ENCODE data around the gene TBC1D19.

Gene TBC1D19

GRCh38 chr4:26803211-26803861, 219.5 kb downstream of the TBC1D19 start:
- no peaks in the 10 kb centered on the region for H3K9me2 ChIP-seq (replicated peaks; ENCODE audit: control insufficient read depth, low read length)
- no peak for TF ChIP-seq CTCF (IDR thresholded peaks at IDR 0.05; ENCODE audit: low read depth, low read length, poor library complexity, severe bottlenecking)
- no peak for TF ChIP-seq EZH2phosphoT487 (IDR thresholded peaks at IDR 0.05; ENCODE audit: borderline replicate concordance, low read length)
- no peaks in the 10 kb centered on the region for H3K79me2 ChIP-seq (ENCODE audit: control insufficient read depth, low read length)
- H3K36me3 ChIP-seq (ENCODE audit: control insufficient read depth, low read length), result no peaks in the 10 kb centered on the region
- H3K27me3 ChIP-seq (ENCODE audit: control insufficient read depth, low read length), result no peaks in the 10 kb centered on the region
- H3K27ac ChIP-seq (ENCODE audit: low read depth, low read length), result no peak overlapping the region
- H3F3A ChIP-seq (ENCODE audit: control insufficient read depth, insufficient read depth), result no peaks in the 10 kb centered on the region
- H3K4me1 ChIP-seq (ENCODE audit: control insufficient read depth, low read length), result peaks cover 21% of the 10 kb centered on the region
- no peaks in the 10 kb centered on the region; the same call in 1 of the 2 replicates for H3K9me3 ChIP-seq (ENCODE audit: control insufficient read depth, insufficient read depth, low read length)
- no peak overlapping the region for H3K4me3 ChIP-seq (ENCODE audit: low read length)
- H3K4me2 ChIP-seq (ENCODE audit: low read length), result no peak overlapping the region
- H4K20me1 ChIP-seq (ENCODE audit: control insufficient read depth, insufficient read depth, low read depth, low read length), result no peaks in the 10 kb centered on the region

DNA sequence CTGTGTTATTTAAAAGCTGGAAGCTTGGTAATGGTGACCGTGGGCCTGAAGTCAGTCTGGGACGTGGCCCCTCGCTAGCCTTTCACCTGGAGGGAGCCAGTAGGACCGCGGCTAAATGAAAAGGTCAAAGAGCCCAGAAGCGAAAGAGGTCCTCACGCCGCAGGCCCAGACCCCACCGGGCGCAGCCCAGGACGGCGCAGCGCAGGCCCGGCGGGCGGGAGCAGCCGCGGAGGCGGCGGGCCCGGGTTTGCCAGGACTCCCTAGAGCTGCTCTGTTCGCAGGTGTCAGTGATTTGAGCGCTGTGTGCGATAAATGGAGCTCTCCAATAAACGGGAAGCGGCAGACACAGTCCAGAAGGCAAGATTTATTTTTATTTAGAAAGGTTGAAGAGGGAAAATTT, 220.6 kb downstream of the TBC1D19 start:
- no peak overlapping the region for H3K4me2 ChIP-seq (ENCODE audit: low read length)

GRCh38 chr4:26804925-26805324, 221.0 kb downstream of the TBC1D19 start:
- Histone ChIP-seq H3K4me1 (ENCODE audit: control insufficient read depth, low read length) (peaks cover 21% of the 10 kb centered on the region), H3K9me2 (replicated peaks; ENCODE audit: control insufficient read depth, low read length) (no peaks in the 10 kb centered on the region), H3K27ac (ENCODE audit: low read depth, low read length) (no peak overlapping the region), H3K4me2 (ENCODE audit: low read length) (no peak overlapping the region), H3F3A (ENCODE audit: control insufficient read depth, insufficient read depth) (no peaks in the 10 kb centered on the region), H3K36me3 (ENCODE audit: control insufficient read depth, low read length) (no peaks in the 10 kb centered on the region), H3K9me3 (ENCODE audit: control insufficient read depth, insufficient read depth, low read length) (no peaks in the 10 kb centered on the region), H3K4me3 (ENCODE audit: low read length) (no peak overlapping the region), H3K79me2 (ENCODE audit: control insufficient read depth, low read length) (no peaks in the 10 kb centered on the region), H3K27me3 (ENCODE audit: control insufficient read depth, low read length) (no peaks in the 10 kb centered on the region), H4K20me1 (ENCODE audit: control insufficient read depth, insufficient read depth, low read depth, low read length) (no peaks in the 10 kb centered on the region)
- TF ChIP-seq CTCF (IDR thresholded peaks at IDR 0.05; ENCODE audit: low read depth, low read length, poor library complexity, severe bottlenecking), result no peak
- TF ChIP-seq EZH2phosphoT487 (IDR thresholded peaks at IDR 0.05; ENCODE audit: borderline replicate concordance, low read length), result no peak

More for the DNA sequence above, 220.6 kb downstream of the TBC1D19 start:
- Histone ChIP-seq H3K27me3 (ENCODE audit: control insufficient read depth, low read length) (no peaks in the 10 kb centered on the region), H3K9me2 (replicated peaks; ENCODE audit: control insufficient read depth, low read length) (no peaks in the 10 kb centered on the region), H3F3A (ENCODE audit: control insufficient read depth, insufficient read depth) (no peaks in the 10 kb centered on the region), H3K4me1 (ENCODE audit: control insufficient read depth, low read length) (peaks cover 21% of the 10 kb centered on the region), H3K79me2 (ENCODE audit: control insufficient read depth, low read length) (no peaks in the 10 kb centered on the region), H3K9me3 (ENCODE audit: control insufficient read depth, insufficient read depth, low read length) (no peaks in the 10 kb centered on the region), H3K27ac (ENCODE audit: low read depth, low read length) (no peak overlapping the region), H4K20me1 (ENCODE audit: control insufficient read depth, insufficient read depth, low read depth, low read length) (no peaks in the 10 kb centered on the region), H3K36me3 (ENCODE audit: control insufficient read depth, low read length) (no peaks in the 10 kb centered on the region), H3K4me3 (ENCODE audit: low read length) (no peak overlapping the region)
- TF ChIP-seq CTCF (IDR thresholded peaks at IDR 0.05; ENCODE audit: low read depth, low read length, poor library complexity, severe bottlenecking) (no peak), EZH2phosphoT487 (IDR thresholded peaks at IDR 0.05; ENCODE audit: borderline replicate concordance, low read length) (no peak)

Data from DOHH2 (cell line).